HCT116 (cell line): Measurements from ENCODE around the gene ZEB2. TPM values are rescaled to one million over a fixed set of nuclear protein-coding genes. Genes with fewer than 3 reads are reported as not detected.

Experiments used
- ATAC-seq: fragments of 200-7000 bp; cut with Tn5 transposase; 2 replicates; pipeline ENCODE4 v1.9.1; 2020; ENCODE audit warnings: mild to moderate bottlenecking, moderate library complexity
- BruUV-seq: library from RNA; stranded (reverse); fragments of 400-500 nt; replicated peaks from 2 replicates; lab custom pipeline; 2021; lab: Mats Ljungman, UMichigan
- CTCF ChIA-PET: fragments of 300-600 bp; sonication (Branson Sonifier 250); formaldehyde crosslinking; loops from one replicate; lab custom pipeline; 2021; ENCODE audit warnings: antibody characterized with exemption; lab: Charles Lee
- POLR2A ChIA-PET: fragments of 300-600, 350-600 bp; sonication (Branson Sonifier 250); formaldehyde crosslinking; loops from one replicate; lab custom pipeline; 2021; ENCODE audit warnings: antibody characterized with exemption; lab: Charles Lee
- RAD21 ChIA-PET, 2 experiments: fragments of 300-600 bp; sonication (Branson Sonifier 250); formaldehyde crosslinking; loops; one replicate each; lab custom pipeline; 2023; ENCODE audit warnings: low total read pairs in 2 of 2; ENCODE audit not compliant: uncharacterized antibody in 2 of 2, unreplicated experiment in 2 of 2, low non-redundant PET in 1 of 2; lab: Charles Lee
- DNase-seq: peaks from one replicate; pipeline ENCODE4 v3.0.0-alpha.2; 2010; ENCODE audit warnings: low read depth, low spot score
- H2AFZ ChIP-seq: fragments of 200-600 bp; shearing (Covaris generic), sonication (generic); 2 replicates; pipeline ENCODE4 v1.6.1; 2017; ENCODE audit warnings: low read depth, mixed run types, mixed read lengths, antibody characterized with exemption, low read length; ENCODE audit not compliant: poor library complexity, severe bottlenecking
- H3K27ac ChIP-seq: 2 replicates; pipeline ENCODE4 v1.5.1; 2012; ENCODE audit warnings: low read depth, low read length
- H3K27me3 ChIP-seq: fragments of 200-600 bp; sonication (generic); 2 replicates; pipeline ENCODE4 v1.6.1; 2016; ENCODE audit warnings: mixed run types, low read length, mixed read lengths; ENCODE audit not compliant: insufficient read depth
- H3K36me3 ChIP-seq, 2 experiments: fragments of 200-500 bp in 1 of 2; fragments of 200-600 bp in 1 of 2; sonication (Bioruptor generic) in 1 of 2; sonication (generic) in 1 of 2; 2 replicates each; pipeline versions ENCODE4 v1.5.1 to v1.6.1; 2014 to 2016; ENCODE audit warnings: low read length in 2 of 2, inconsistent platforms in 1 of 2, mixed read lengths in 1 of 2, mixed run types in 1 of 2; ENCODE audit not compliant: insufficient read depth in 2 of 2, control insufficient read depth in 1 of 2
- H3K4me1 ChIP-seq, 2 experiments: fragments of 200-600 bp in 1 of 2; sonication (generic) in 1 of 2; 2 replicates each; pipeline versions ENCODE4 v1.5.1 to v1.6.1; 2012 to 2017; ENCODE audit warnings: low read length in 2 of 2, inconsistent platforms in 1 of 2, mild to moderate bottlenecking in 1 of 2, mixed read lengths in 1 of 2, mixed run types in 1 of 2, moderate library complexity in 1 of 2; ENCODE audit not compliant: insufficient read depth in 2 of 2, control insufficient read depth in 1 of 2
- H3K4me2 ChIP-seq: fragments of 200-600 bp; sonication (generic); 2 replicates; pipeline ENCODE4 v1.6.1; 2017; ENCODE audit warnings: mixed run types, low read length, mixed read lengths
- H3K4me3 ChIP-seq, 2 experiments: fragments of 200-600 bp in 1 of 2; sonication (generic) in 1 of 2; replicated peaks in 1 of 2; 2 replicates each; pipeline ENCODE4 v1.5.1; 2011 to 2016; ENCODE audit warnings: low read length in 2 of 2, control low read depth in 1 of 2, low read depth in 1 of 2, mild to moderate bottlenecking in 1 of 2, mixed read lengths in 1 of 2, mixed run types in 1 of 2
- H3K79me2 ChIP-seq: fragments of 200-600 bp; sonication (generic); 2 replicates; pipeline ENCODE4 v1.6.1; 2017; ENCODE audit warnings: mild to moderate bottlenecking, mixed run types, low read length, moderate library complexity, mixed read lengths; ENCODE audit not compliant: insufficient read depth
- H3K9ac ChIP-seq: fragments of 200-600 bp; sonication (generic); 2 replicates; pipeline ENCODE4 v1.6.1; 2016; ENCODE audit warnings: low read length, mixed read lengths
- H3K9me2 ChIP-seq: fragments of 200-600 bp; sonication (generic), shearing (Covaris generic); 2 replicates; pipeline ENCODE4 v1.6.1; 2017; ENCODE audit warnings: mixed run types, mild to moderate bottlenecking, moderate library complexity; ENCODE audit not compliant: insufficient read depth
- H3K9me3 ChIP-seq, 2 experiments: fragments of 200-500 bp in 1 of 2; fragments of 200-600 bp in 1 of 2; sonication (Bioruptor generic) in 1 of 2; sonication (generic) in 1 of 2; 2 replicates each; pipeline ENCODE4 v1.6.1; 2014 to 2017; ENCODE audit warnings: low read length in 2 of 2, mixed read lengths in 2 of 2, inconsistent platforms in 1 of 2, low read depth in 1 of 2, mild to moderate bottlenecking in 1 of 2, mixed run types in 1 of 2, moderate library complexity in 1 of 2; ENCODE audit not compliant: control insufficient read depth in 1 of 2, insufficient read depth in 1 of 2
- H4K20me1 ChIP-seq: fragments of 200-600 bp; sonication (generic), shearing (Covaris generic); 2 replicates; pipeline ENCODE4 v1.6.1; 2017; ENCODE audit warnings: mixed run types, mild to moderate bottlenecking, moderate library complexity; ENCODE audit not compliant: insufficient read depth
- ATF3 ChIP-seq: IDR thresholded peaks from 2 replicates; pipeline ENCODE4 v1.6.1; 2012
- CBX3 ChIP-seq: IDR thresholded peaks from 2 replicates; pipeline ENCODE4 v1.6.1; 2012; ENCODE audit warnings: low read depth
- CEBPB ChIP-seq: IDR thresholded peaks from 2 replicates; pipeline ENCODE4 v1.6.1; 2012; ENCODE audit warnings: low read depth
- ELF1 ChIP-seq: IDR thresholded peaks from 2 replicates; pipeline ENCODE4 v1.6.1; 2012; ENCODE audit warnings: low read depth, borderline replicate concordance
- EZH2 ChIP-seq: fragments of 200-600 bp; sonication (generic); IDR thresholded peaks from 2 replicates; pipeline ENCODE4 v1.6.1; 2017; ENCODE audit warnings: antibody characterized with exemption, mixed run types
- EZH2phosphoT487 ChIP-seq: fragments of 200-600 bp; IDR thresholded peaks from 2 replicates; pipeline ENCODE4 v1.6.1; 2018; ENCODE audit warnings: antibody characterized with exemption, borderline replicate concordance
- FOSL1 ChIP-seq: IDR thresholded peaks from 2 replicates; pipeline ENCODE4 v1.6.1; 2012; ENCODE audit warnings: low read depth
- POLR2A ChIP-seq: IDR thresholded peaks from 2 replicates; pipeline ENCODE4 v1.7.0; 2011; ENCODE audit warnings: borderline replicate concordance; ENCODE audit not compliant: insufficient read depth, insufficient read length; ENCODE audit errors: extremely low read depth
- REST ChIP-seq: IDR thresholded peaks from 2 replicates; pipeline ENCODE4 v1.6.1; 2012; ENCODE audit warnings: low read depth
- SIN3A ChIP-seq: IDR thresholded peaks from 2 replicates; pipeline ENCODE4 v1.6.1; 2012; ENCODE audit warnings: low read depth
- SP1 ChIP-seq: IDR thresholded peaks from 2 replicates; pipeline ENCODE4 v1.6.1; 2012; ENCODE audit warnings: low read depth
- SRF ChIP-seq: IDR thresholded peaks from 2 replicates; pipeline ENCODE4 v1.6.1; 2012; ENCODE audit warnings: low read depth
- TCF7L2 ChIP-seq: IDR thresholded peaks from 2 replicates; pipeline ENCODE4 v1.7.0; 2011; ENCODE audit warnings: borderline replicate concordance, inconsistent platforms; ENCODE audit not compliant: insufficient read depth, insufficient read length; ENCODE audit errors: extremely low read depth
- YY1 ChIP-seq: IDR thresholded peaks from 2 replicates; pipeline ENCODE4 v1.6.1; 2011; ENCODE audit warnings: low read length, low read depth, moderate library complexity, mild to moderate bottlenecking; ENCODE audit not compliant: insufficient replicate concordance; ENCODE audit errors: extremely low read depth
- intact Hi-C: fragments of 100-400 bp; cut with micrococcal nuclease; formaldehyde crosslinking; loops from 2 replicates; pipeline ENCODE4 v1.10.0; 2022
- total RNA-seq: library from RNA; stranded (reverse); gene quantifications from one replicate; pipeline ENCODE4 v1.2.1, GENCODE V29; 2021; ENCODE audit not compliant: unreplicated experiment
- TF ChIP-seq, protein P1 (sequence below): IDR thresholded peaks from 2 replicates; pipeline ENCODE4 v1.6.1; 2011; ENCODE audit warnings: mild to moderate bottlenecking, low read length, moderate library complexity; ENCODE audit not compliant: insufficient replicate concordance; ENCODE audit errors: extremely low read depth

ZEB2 gene
- total RNA-seq, 1 experiment from 2014 or later = 0.81 TPM

DNA sequence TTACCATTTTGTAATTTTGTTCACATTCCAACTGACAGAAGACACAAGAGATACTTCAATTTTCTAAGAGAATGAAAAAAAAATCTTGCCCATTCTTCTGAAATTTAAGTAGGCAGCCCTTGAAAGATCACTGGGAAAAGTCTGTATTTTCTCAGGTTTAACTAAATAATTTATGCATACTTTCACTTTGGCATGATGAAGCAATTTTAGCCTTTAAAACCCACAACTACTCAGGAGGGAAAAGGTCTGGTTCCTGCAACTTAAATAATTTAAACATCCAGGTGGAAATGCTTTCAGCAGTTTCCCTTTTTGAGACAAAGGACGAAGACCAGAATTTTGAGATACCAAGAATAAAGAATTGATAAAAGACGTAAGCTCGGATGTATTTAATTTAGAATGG, 61.4 kb downstream of the ZEB2 start:
- H3K4me2 ChIP-seq = no peak overlapping the region

DNA sequence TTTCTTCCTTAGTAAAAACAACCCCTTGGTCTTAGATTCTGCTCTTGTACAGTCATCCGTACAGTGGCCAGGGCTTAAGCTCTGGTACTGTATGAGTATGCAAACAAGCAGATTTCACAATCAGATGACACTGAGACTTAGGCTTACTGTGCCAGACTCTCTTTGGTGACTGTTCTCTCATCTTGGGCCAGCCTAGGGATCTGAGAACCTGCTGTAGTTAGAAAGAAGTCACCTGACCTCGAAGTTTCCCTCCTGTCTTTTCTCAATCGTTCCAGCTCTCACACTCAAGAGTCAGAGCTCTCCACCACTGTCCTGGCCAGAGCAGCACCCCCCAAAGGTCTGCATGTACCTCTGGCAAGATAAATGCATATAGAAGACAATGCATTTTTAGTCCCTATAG, 63.2 kb downstream of the ZEB2 start:
- Histone ChIP-seq H2AFZ (no peak overlapping the region), H3K4me2 (no peak overlapping the region), H3K27ac (no peak overlapping the region), H3K9ac (no peak overlapping the region), H3K4me1 (no peaks in the 10 kb centered on the region), H3K9me2 (no peaks in the 10 kb centered on the region), H3K27me3 (no peaks in the 10 kb centered on the region), H3K4me3 (no peak overlapping the region), H3K79me2 (no peaks in the 10 kb centered on the region), H3K36me3 (no peaks in the 10 kb centered on the region), H4K20me1 (no peaks in the 10 kb centered on the region), H3K9me3 (no peaks in the 10 kb centered on the region)
- ChIA-PET CTCF (no interaction called here), RAD21 (no interaction called here), POLR2A (no interaction called here)
- BruUV-seq = no TSS peak
- ATAC-seq = no peak
- no peak for DNase-seq
- intact Hi-C loops = no loop called here
- TF ChIP-seq EZH2phosphoT487 (no peak), YY1 (no peak), SRF (no peak), TCF7L2 (no peak), FOSL1 (no peak), SIN3A (no peak), POLR2A (no peak), CEBPB (no peak), REST (no peak)

More for the DNA sequence above, 61.4 kb downstream of the ZEB2 start:
- no peaks in the 10 kb centered on the region for H3K36me3 ChIP-seq
- no peak overlapping the region for H3K4me3 ChIP-seq
- RAD21 ChIA-PET = no interaction called here
- no peak overlapping the region for H2AFZ ChIP-seq
- H3K9me3 ChIP-seq = no peaks in the 10 kb centered on the region
- intact Hi-C loops = no loop called here
- no peaks in the 10 kb centered on the region for H3K9me2 ChIP-seq
- no peaks in the 10 kb centered on the region for H3K79me2 ChIP-seq
- no TSS peak for BruUV-seq
- no peaks in the 10 kb centered on the region for H3K27me3 ChIP-seq
- ATAC-seq (no peak), DNase-seq (no peak)
- H3K9ac ChIP-seq = no peak overlapping the region
- CTCF ChIA-PET = interaction anchor here (1.2 kb wide), 1 partner anchor 9 kb away, joined by 4 read pairs; no protein-coding TSS in a partner anchor
- no peak overlapping the region for H3K27ac ChIP-seq
- TF ChIP-seq TCF7L2 (no peak), SP1 (no peak), SIN3A (no peak), ATF3 (no peak), SRF (no peak), EZH2 (no peak), ELF1 (no peak), YY1 (no peak), CBX3 (no peak)
- TF ChIP-seq, protein P1, sequence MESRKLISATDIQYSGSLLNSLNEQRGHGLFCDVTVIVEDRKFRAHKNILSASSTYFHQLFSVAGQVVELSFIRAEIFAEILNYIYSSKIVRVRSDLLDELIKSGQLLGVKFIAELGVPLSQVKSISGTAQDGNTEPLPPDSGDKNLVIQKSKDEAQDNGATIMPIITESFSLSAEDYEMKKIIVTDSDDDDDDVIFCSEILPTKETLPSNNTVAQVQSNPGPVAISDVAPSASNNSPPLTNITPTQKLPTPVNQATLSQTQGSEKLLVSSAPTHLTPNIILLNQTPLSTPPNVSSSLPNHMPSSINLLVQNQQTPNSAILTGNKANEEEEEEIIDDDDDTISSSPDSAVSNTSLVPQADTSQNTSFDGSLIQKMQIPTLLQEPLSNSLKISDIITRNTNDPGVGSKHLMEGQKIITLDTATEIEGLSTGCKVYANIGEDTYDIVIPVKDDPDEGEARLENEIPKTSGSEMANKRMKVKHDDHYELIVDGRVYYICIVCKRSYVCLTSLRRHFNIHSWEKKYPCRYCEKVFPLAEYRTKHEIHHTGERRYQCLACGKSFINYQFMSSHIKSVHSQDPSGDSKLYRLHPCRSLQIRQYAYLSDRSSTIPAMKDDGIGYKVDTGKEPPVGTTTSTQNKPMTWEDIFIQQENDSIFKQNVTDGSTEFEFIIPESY = no peak
- POLR2A ChIA-PET = no interaction called here
- H4K20me1 ChIP-seq = no peaks in the 10 kb centered on the region
- H3K4me1 ChIP-seq = no peaks in the 10 kb centered on the region
